ENCODE data around the gene HSF5. TPM values are rescaled to one million over a fixed set of nuclear protein-coding genes. Genes with fewer than 3 reads are reported as not detected.

The HSF5 gene
- total and polyA plus RNA-seq, 2 of the 13 experiments (the other 11 are each of a cell fraction or from before 2014, with no cell fraction given) = not detected

DNA sequence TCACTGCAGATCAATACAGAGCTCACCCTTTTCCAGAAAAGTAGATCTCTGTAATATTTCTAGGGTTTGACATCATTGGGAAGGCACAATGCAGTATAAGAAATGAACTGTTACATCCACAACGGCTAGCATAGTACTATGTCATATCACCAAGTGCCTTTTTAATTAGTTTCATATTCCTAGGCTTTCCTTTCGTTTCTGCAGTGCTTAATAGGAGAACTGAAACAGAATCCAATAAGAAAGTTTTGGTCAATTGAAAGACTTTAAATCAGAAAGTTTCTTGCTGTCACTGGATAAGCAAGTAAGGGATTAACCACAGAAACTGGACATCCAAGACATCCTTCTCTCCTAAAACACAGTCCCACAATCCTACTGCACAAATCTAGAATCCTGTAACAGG is 67.4 kb downstream of the HSF5 start:
- ChIA-PET POLR2A (interaction anchor here (3.3 kb wide), 1 partner anchor 68 kb away, joined by 13 read pairs; the partner anchor contains the start of gene SUPT4H1), CTCF (ENCODE audit: low intra/inter-chr PET ratio, low total read pairs) (no interaction called here)
- ATAC-seq (no peak), DNase-seq (ENCODE audit: low spot score) (no peak), FAIRE-seq (no peak)
- H3K9me3 ChIP-seq (ENCODE audit: low read length) = no peaks in the 10 kb centered on the region
- H3K4me1 ChIP-seq (ENCODE audit: insufficient read depth, low read length) = peaks cover 12% of the 10 kb centered on the region
- H2AFZ ChIP-seq (ENCODE audit: low read length) = no peak overlapping the region
- no TSS peak for BruUV-seq (replicated peaks)
- peaks cover 16% of the 10 kb centered on the region for H3K79me2 ChIP-seq (ENCODE audit: insufficient read depth, low read length)
- TF ChIP-seq KAT2B (IDR thresholded peaks at IDR 0.05; ENCODE audit: borderline replicate concordance, low read depth, low read length) (no peak), ZNF160 (CRISPR knock-in tag; IDR thresholded peaks at IDR 0.05) (no peak)
- 29% methylated on average over 2 of the region's 2 CpGs for WGBS (ENCODE audit: low lambda C conversion rate)
- H4K20me1 ChIP-seq (ENCODE audit: insufficient read depth, low read length) = no peaks in the 10 kb centered on the region
- H3K36me3 ChIP-seq (replicated peaks in 1 of 2; ENCODE audit: control insufficient read depth in 1 of 2, insufficient read depth in 2 of 2, low read length in 2 of 2) = no peaks in the 10 kb centered on the region
- no peak overlapping the region for H3K4me3 ChIP-seq (replicated peaks in 1 of 3; ENCODE audit: insufficient read depth in 1 of 3, low read depth in 2 of 3, low read length in 3 of 3)
- intact Hi-C loops (cut with micrococcal nuclease; ENCODE audit: unreplicated experiment) (no loop called here), in situ Hi-C loops (cut with HindIII; ENCODE audit: extremely low pct_ligation_motif_present, low pct_unique_long_range_greater_than_20kb) (no loop called here)
- no peak overlapping the region for H3K4me2 ChIP-seq (ENCODE audit: low read depth, low read length)
- no peak overlapping the region for H3K27ac ChIP-seq (ENCODE audit: extremely low read length, insufficient read depth, low read length)
- peaks cover 0 to 14% of the 10 kb centered on the region in 2 experiments; a peak in 3 of 5 replicates for H3K27me3 ChIP-seq (ENCODE audit: control insufficient read depth in 1 of 2, insufficient read depth in 2 of 2, low read length in 2 of 2)
- H3K9ac ChIP-seq (ENCODE audit: insufficient read depth, low read depth, low read length) = no peak overlapping the region

DNA sequence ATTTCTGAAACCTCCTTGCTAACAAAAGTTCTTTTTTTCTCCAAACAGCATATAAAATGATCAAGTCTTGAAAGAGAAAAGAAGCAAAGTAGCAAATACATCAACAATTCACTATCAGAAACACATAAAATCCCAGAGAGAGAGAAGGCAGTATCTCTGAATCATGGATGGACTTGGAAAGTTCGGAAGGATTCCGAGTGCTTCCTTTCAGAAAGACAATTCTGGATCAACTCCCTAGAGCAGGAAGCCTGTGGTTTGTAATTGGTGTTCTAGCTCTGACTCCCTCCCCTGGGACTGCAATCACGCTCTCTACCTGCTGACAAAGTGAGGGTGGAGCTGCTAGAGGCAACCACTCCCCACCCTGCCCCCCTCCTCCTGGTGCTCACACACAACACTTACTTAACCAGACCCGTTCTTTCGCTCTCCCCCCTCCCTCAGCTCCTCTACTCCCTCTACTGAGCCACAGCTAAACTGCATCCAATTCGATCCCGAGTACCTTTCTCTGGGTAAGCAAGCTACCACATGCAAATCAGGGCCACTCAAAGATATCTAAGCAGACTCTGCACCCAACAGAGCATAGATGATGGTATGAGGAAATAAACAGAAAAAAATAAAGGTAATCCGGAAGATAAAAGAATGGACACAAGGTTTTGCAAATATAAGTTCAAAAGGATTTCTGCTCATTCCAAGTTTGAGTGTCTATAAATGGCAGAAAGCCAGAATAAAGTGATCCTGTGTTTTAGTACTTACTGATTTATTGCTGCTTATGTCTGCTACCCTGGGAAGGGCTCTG is 70.7 kb downstream of the HSF5 start, which contains the start of gene RNF43:
RNF43 (minus strand) TSS at position 235 of the 793 bp plus-strand sequence. CDS start 1,957 bp downstream, outside the sequence.
- H3K9ac ChIP-seq (ENCODE audit: insufficient read depth, low read depth, low read length) = peak within 1 kb of the TSS; percentile 85
- POLR2A ChIA-PET = interaction anchor here (0.7 to 6.1 kb wide), 25 partner anchors 9 to 214 kb away, joined by 3 to 254 read pairs (median 8); partner anchors contain the start of genes MTMR4 and SUPT4H1
- peak within 1 kb of the TSS; percentile 77 for H3K27ac ChIP-seq (ENCODE audit: extremely low read length, insufficient read depth, low read length)
- peak; percentile 97 for ATAC-seq
- no peaks in the 10 kb centered on the region for H3K9me3 ChIP-seq (ENCODE audit: low read length)
- peaks cover 49% of the 10 kb centered on the region for H3K79me2 ChIP-seq (ENCODE audit: insufficient read depth, low read length)
- peak within 1 kb of the TSS; percentile 73 to 88 (median 81) for H3K4me3 ChIP-seq (replicated peaks in 1 of 3; ENCODE audit: insufficient read depth in 1 of 3, low read depth in 2 of 3, low read length in 3 of 3)
- no peaks in the 10 kb centered on the region for H4K20me1 ChIP-seq (ENCODE audit: insufficient read depth, low read length)
- peaks cover 15% of the 10 kb centered on the region for H3K4me1 ChIP-seq (ENCODE audit: insufficient read depth, low read length)
- H3K27me3 ChIP-seq (ENCODE audit: control insufficient read depth in 1 of 2, insufficient read depth in 2 of 2, low read length in 2 of 2) = peaks cover 0 to 14% of the 10 kb centered on the region in 2 experiments; a peak in 3 of 5 replicates
- CTCF ChIA-PET (ENCODE audit: low intra/inter-chr PET ratio, low total read pairs) = interaction anchor here (0.8 to 2.4 kb wide), 4 partner anchors 24 to 100 kb away, joined by 3 to 20 read pairs (median 11); partner anchors contain the start of gene SUPT4H1
- no TSS peak for BruUV-seq (replicated peaks)
- WGBS (ENCODE audit: low lambda C conversion rate) = under 1% methylated on average over 8 of the region's 8 CpGs
- in situ Hi-C loops (cut with HindIII; ENCODE audit: extremely low pct_ligation_motif_present, low pct_unique_long_range_greater_than_20kb) = loop anchor here (5.0 kb wide), 1 partner anchor 55 kb away; no protein-coding TSS in a partner anchor
- peak; percentile 93 for FAIRE-seq
- no peaks in the 10 kb centered on the region for H3K36me3 ChIP-seq (replicated peaks in 1 of 2; ENCODE audit: control insufficient read depth in 1 of 2, insufficient read depth in 2 of 2, low read length in 2 of 2)
- H3K4me2 ChIP-seq (ENCODE audit: low read depth, low read length) = peak within 1 kb of the TSS; percentile 87
- DNase-seq (ENCODE audit: low spot score) = peak; percentile 99
- H2AFZ ChIP-seq (ENCODE audit: low read length) = no peak within 1 kb of the TSS
- intact Hi-C loops (cut with micrococcal nuclease; ENCODE audit: unreplicated experiment) = loop anchor here (1.0 kb wide), 5 partner anchors 25 to 100 kb away; partner anchors contain the start of gene SUPT4H1
- TF ChIP-seq ZNF598 (CRISPR knock-in tag; IDR thresholded peaks at IDR 0.05; ENCODE audit: borderline replicate concordance) (peak; percentile 28; the same call in 1 of the 2 replicates), ZNF17 (CRISPR knock-in tag; IDR thresholded peaks at IDR 0.05) (no peak), MIXL1 (CRISPR knock-in tag; IDR thresholded peaks at IDR 0.05) (peak; percentile 96), KLF12 (CRISPR knock-in tag; IDR thresholded peaks at IDR 0.05; ENCODE audit: borderline replicate concordance) (peak; percentile 81; the same call in 1 of the 2 replicates), ZBTB1 (CRISPR knock-in tag; IDR thresholded peaks at IDR 0.05; ENCODE audit: borderline replicate concordance) (no peak), EZH2 (conservative IDR thresholded peaks at IDR 0.05; ENCODE audit: low read depth, low read length) (no peak), NBN (conservative IDR thresholded peaks at IDR 0.05) (no peak)
- TF ChIP-seq, protein P1, sequence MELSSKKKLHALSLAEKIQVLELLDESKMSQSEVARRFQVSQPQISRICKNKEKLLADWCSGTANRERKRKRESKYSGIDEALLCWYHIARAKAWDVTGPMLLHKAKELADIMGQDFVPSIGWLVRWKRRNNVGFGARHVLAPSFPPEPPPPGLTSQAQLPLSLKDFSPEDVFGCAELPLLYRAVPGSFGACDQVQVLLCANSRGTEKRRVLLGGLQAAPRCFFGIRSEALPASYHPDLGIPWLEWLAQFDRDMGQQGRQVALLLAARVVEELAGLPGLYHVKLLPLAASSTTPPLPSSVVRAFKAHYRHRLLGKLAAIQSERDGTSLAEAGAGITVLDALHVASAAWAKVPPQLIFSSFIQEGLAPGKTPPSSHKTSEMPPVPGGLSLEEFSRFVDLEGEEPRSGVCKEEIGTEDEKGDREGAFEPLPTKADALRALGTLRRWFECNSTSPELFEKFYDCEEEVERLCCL (CRISPR knock-in tag; IDR thresholded peaks at IDR 0.05; ENCODE audit: borderline replicate concordance) = no peak

All from HepG2 (cell line).